SH-SY5Y (cell line): ENCODE results near the gene A2M.

ENCODE experiments used
- GATA2 ChIP-seq: IDR thresholded peaks from 2 replicates; pipeline ENCODE4 v1.6.1; 2011; ENCODE audit warnings: mild to moderate bottlenecking, low read depth, low read length
- GATA3 ChIP-seq: IDR thresholded peaks from 2 replicates; pipeline ENCODE4 v1.6.1; 2011; ENCODE audit warnings: low read depth, mild to moderate bottlenecking, low read length, moderate library complexity

GRCh38 chr12:9068086-9068485 is 47.6 kb downstream of the A2M start:
- TF ChIP-seq GATA2 (no peak), GATA3 (no peak)
